GM18868 (cell line): ENCODE measurements around the gene DDR2.
A peak's percentile ranks its signal among the peaks of the same experiment; 100 is the strongest.

Experiments used
- ATAC-seq: cut with Tn5 transposase; IDR thresholded peaks from one replicate; pipeline ENCODE4 v1.9.1; 2021; ENCODE audit warnings: mild to moderate bottlenecking, moderate library complexity; ENCODE audit not compliant: unreplicated experiment

DDR2 gene

DNA sequence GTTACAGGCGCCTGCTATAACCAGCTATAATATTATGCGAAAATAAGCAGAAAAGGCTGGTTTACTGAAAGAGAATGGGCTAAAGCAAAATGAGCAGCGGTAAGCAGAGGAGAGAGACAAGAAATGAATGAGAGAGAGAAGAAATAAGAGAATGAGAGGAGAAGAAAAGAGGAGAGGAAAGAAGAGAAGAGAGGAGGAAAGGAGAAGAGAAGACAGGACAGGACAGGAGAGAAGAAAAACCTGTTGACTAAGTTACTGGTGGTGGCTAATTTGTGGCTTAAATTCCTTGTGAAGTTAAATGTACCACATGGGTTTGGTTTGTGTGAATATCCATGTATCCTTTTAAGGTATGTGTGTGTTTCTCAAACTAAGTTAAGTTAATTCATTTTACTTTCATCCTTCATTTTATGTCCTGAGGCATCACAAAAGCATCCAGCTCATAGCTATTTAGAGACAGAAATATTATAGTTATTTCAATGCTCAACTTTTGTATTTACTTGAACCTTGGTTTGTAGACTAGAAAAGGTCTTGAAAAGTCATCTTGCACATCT lies 3.1 kb upstream of the DDR2 start:
- ATAC-seq: no peak

DNA sequence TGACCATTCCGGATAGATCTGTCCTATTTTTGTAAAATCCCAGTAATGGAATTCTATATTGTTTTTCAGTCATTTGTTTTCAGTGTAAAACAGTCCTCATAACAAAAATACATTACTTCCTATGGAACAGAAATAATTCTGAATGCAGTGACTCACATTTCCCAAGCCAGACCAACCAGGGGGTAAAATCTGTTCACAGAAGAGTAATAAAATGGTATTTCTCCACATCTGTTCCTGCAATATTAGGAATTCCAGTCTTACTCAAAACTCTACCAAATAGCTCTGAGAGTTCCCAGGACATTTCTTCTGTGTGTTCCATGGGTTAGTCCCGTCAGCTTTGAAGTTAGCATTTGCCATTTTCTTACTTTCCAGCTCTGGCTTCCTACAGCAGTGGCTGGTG lies 2.6 kb upstream of the DDR2 start:
- no peak for ATAC-seq

GRCh38 chr1:162631546-162632191 lies 595 bp upstream of the DDR2 start:
- peak; percentile 9 for ATAC-seq

- ATAC-seq: peak; percentile 18
Measured at GRCh38 chr1:162632698-162633080, 425 bp downstream of the DDR2 start.

DNA sequence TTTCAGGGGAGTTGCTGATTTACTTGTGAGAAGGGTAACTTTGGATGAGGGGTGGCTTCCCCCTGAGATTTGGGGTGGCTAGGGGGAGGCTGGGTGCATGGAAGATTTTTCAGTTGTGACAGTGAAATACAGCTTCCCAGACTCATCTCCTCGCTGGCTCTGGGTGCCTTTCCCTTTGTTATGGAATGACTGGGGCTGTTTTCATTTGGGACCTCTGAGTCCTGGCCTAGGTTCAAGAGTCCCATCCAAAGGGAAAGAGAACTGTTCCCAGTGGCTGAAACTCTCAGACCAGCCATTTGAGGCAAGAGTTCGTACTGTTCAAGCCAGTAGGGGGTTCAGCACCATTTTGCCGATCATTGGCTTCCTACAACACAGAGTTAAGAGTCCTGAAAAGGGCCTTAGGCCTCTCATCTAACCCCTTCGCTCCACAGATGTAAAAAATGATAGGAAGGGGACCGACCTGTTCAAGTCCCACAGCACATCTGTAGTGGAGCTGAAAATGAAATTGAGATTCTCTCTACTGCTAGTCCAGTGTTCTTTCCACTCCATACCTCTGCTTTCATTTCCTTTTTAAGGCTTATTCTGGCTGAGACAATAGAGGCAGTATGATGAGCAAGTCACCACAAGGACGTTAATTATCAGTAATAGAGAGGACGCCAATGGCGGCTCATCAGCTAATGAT lies 958 bp downstream of the DDR2 start:
- ATAC-seq: peak; percentile 61

DNA sequence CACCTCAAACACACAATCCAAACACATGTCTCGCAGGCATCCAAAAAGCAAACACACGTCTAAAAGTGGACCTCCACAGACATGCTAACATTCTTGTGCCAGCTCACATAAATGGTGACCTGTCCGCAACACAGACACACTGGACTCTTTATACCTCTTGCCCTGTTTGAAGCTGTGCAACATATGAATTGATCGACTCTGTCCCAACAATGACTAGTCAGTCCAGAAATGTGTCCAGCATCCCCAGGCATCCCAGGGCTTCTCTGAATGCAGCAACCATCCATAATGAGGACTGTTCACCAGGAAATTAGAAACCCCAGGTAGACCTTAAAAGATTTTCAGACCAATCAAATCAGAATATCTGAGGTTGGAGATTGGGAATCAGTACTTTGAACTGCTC lies 3.2 kb downstream of the DDR2 start:
- ATAC-seq: no peak

GRCh38 chr1:162639718-162640117 lies 7.5 kb downstream of the DDR2 start:
- peak; percentile 91 for ATAC-seq

DNA sequence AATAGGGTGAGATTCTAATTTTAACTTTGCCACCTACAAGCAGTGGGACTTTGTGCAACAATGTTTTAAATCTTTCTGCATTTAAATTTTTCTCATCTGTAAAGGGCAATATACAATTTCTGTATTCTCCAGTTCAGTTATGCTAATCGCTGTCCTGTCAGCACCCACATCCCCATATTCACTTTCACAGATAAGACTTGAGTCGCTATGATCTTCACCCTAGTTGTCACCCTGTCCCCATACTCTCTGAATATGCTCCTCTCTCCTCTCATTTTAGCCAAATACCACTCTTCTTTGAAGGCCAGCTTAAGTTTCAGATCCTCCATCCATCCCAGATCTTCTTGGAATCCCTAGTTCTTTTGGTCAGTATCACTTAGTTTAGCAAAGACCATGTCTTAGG lies 8.8 kb downstream of the DDR2 start:
- no peak for ATAC-seq

DNA sequence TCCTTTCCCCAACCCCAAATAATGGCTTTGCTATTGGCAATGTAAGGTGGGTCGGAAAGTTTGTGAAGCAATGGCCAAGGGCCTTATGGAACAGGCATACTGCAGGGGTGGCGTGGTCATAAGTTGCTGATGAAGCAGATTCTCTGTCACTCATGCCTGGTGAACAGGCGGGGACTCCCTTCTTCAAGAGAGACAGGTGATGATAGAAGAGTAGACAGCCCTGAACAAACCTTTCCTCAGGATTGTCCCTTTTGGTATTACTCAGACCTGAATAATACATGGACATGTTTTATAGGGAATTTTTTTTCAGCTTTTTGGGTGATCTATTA lies 12.7 kb downstream of the DDR2 start:
- no peak for ATAC-seq

DNA sequence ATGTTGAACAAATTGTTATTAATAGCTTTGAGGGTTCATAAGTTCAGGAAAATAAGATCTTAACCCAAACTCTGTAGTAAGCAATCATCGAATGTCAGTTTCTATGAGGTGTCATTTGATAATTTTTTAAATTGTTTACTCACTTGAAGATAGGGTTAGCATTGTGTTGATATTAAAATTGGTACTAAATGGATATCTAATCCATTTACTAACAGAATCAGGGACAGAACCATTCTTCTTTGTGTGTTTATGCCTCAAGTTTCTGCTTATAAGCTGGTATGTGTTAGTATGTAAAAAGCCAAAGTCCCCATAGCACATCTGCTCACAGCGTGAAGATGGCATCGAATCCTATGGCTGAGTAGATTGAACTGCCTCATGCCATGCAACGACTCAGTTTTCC lies 13.4 kb downstream of the DDR2 start:
- no peak for ATAC-seq

- ATAC-seq: no peak
Measured at GRCh38 chr1:162649583-162649982, 17.3 kb downstream of the DDR2 start.

GRCh38 chr1:162654915-162655620 lies 22.8 kb downstream of the DDR2 start:
- ATAC-seq: no peak

GRCh38 chr1:162656266-162656665 lies 24.0 kb downstream of the DDR2 start:
- no peak for ATAC-seq

DNA sequence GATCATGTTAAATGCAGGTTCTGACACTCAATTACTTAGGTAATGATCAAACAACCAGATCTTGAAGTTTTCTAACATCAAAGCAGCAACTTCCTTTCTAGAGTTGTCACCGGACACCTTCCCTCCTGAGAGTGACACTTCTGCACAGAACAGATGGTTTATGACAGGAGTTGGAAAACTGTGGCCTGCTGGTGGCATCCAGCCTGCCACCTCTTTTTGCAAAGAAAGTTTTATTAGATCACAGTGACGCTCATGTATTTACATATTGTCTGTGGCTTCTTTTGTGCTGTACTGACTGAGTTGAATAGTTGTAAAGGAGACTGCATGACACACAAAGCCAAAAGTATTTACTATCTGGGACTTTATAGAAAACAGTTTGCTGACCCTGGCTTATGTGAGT lies 28.3 kb downstream of the DDR2 start:
- ATAC-seq: no peak

- no peak for ATAC-seq
Measured at GRCh38 chr1:162661336-162661735, 29.1 kb downstream of the DDR2 start.

- ATAC-seq: no peak
Measured at GRCh38 chr1:162662013-162662412, 29.7 kb downstream of the DDR2 start.

- ATAC-seq: peak; percentile 81
Measured at GRCh38 chr1:162663086-162663485, 30.8 kb downstream of the DDR2 start.

DNA sequence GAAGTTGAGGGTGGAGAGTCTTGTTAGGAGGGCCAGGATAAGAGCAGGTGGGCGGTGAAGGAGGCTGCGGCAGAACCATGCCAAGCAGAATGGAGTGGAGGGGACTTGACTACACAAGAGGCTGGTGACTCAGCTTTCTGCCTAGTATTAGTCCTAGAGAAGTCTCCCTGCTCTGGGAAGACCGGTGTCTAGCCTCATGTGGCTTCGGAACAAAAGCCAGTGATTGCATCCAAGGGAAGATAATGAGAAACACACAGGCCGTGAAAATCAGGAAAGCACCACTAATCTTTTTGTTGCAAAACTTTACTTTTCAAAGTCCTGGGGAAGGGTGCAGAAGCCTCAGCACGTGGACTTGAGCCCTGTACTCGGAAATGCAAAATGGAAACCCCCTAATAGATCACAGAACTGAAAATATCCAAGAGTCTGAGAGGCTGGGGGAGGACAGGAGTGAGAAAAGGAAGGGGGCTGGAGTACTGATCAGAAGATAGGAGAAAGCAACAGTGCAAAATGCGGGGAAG lies 31.4 kb downstream of the DDR2 start:
- ATAC-seq: peak; percentile 71

- ATAC-seq: no peak
Measured at GRCh38 chr1:162666006-162666645, 33.9 kb downstream of the DDR2 start.

DNA sequence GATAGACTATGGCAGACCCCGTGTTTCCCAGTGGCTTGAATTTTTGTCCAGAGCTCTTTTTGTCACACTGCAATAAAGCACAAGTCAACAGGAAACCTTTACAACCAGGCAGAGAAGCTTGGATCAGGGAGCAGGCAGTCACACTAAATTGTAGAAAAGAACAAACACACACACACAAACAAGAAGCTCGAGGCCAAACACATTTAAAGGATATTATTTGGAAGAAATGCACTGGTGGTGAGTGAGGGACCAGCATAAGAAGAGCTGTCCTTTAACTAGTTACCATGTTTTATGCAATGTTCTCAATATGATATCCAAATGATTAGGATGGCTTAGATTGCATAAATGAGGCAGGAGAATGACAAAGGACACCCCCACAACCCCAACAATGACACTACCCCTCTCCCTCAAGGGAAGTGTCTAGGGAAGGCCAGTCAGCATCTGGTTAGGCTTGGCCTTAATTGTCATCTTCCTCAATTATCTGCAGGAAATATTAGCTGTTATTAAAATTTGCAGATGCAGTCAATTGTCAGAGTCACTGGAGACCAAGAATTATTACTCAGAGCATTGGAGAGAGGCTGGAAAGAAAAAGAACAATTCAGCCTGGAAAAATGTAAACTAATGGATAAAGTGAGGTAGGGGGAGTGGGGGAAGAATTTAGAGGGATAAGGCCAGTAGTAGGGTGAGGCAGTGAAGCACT lies 35.3 kb downstream of the DDR2 start:
- ATAC-seq: no peak
